ENCODE results near the gene COQ10A. TPM values are rescaled to one million over a fixed set of nuclear protein-coding genes. Genes with fewer than 3 reads are reported as not detected.

COQ10A gene
- total RNA-seq = 7.1 and 7.3 TPM in 2 replicates

DNA sequence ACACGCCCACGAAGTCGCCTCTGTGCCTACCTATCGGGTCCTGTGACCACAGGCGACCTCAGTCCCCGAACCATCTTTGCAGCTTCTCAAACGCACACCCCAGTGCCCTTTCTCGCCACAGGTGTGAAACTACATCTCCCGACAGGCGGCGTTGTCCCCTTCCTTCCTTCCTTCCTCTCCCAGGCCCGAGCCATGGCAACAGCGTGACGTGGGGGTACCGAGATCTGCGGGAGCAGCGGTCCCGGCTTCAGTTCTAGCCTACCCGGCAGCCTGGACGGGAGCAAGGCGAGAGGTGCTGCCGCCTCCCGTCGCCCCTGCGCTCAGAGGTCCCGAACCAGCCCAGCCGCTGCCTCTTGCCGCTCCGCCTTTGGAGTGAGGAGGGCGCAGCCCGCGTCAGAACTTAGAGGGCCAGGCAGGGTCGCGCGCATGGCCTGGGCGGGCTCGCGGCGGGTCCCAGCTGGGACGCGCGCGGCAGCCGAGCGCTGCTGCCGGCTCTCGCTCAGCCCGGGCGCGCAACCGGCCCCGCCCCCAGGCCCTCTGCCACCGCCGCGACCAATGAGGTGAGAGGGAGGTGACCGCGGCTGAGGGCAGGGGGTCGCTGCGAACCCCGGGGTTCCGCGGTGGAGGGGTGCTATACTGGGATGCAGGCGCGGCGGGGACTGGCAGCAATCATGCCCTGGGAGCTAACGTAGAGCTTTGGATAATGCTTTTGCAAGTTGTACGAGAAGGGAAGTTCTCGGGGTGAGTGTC, at the start of gene COQ10A:
Gene COQ10A (plus strand): TSS at position 250 of the 750 bp plus-strand sequence. CDS start 177 bp downstream, at position 427.

DNA sequence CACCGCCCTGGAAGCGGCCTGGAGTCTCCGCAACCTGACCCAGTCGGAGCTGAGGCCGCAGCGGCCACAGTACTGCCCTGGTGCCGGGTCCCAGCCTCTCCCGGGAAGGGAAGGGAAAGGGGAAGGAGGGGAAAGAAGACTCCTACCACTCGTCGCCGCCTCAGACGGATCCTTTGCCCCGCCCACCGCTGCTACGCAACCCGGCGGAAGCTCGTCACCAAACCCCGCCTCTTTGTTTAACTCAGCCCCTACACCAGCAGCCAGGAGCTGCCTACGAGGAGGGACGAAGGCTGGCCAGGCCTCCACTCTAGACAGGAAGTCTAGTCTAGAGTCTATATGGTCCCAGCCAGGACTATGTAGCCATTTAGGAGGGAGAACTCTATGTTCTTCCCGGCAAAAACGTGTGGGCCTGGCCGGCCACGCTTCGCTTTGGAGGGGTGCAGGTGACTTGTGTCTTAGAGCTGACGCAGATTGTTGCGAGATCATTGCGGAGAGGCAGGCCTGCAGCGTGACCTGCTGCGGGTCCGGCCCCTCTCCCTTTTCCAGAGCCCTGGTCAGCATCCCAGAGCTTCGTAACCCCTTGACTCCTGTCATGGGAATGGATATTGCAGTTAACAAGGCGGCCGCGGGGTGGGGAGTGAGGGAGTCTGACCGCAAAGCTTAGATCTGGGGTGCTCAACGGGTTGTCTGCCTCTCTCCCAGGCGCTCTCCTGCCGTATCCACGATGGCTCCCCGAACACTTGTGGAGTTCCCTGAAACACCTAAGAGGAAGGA, 44.8 kb upstream of the COQ10A start, which contains the start of gene RNF41:
Gene RNF41 (minus strand): TSS at position 166 of the 774 bp plus-strand sequence. CDS start 7,875 bp downstream, outside the sequence.

GRCh38 chr12:56224102-56224701, 42.5 kb upstream of the COQ10A start, which contains the start of gene NABP2:
NABP2 (plus strand) TSS chr12:56224342; CDS start chr12:56224857, 515 bp downstream.

GRCh38 chr12:56229916-56230431, 36.8 kb upstream of the COQ10A start, which contains the start of gene SLC39A5:
SLC39A5 (plus strand) TSS chr12:56230051; CDS start chr12:56231275, 1,224 bp downstream.

GRCh38 chr12:56258068-56258819, 8.5 kb upstream of the COQ10A start, which contains the start of gene ANKRD52:
ANKRD52 (minus strand) TSS chr12:56258384; CDS start chr12:56258269, 115 bp downstream.

GRCh38 chr12:56299853-56300643, 33.3 kb downstream of the COQ10A start, which contains the start of gene CS:
CS (minus strand) TSS chr12:56300330; CDS start chr12:56300201, 129 bp downstream.

DNA sequence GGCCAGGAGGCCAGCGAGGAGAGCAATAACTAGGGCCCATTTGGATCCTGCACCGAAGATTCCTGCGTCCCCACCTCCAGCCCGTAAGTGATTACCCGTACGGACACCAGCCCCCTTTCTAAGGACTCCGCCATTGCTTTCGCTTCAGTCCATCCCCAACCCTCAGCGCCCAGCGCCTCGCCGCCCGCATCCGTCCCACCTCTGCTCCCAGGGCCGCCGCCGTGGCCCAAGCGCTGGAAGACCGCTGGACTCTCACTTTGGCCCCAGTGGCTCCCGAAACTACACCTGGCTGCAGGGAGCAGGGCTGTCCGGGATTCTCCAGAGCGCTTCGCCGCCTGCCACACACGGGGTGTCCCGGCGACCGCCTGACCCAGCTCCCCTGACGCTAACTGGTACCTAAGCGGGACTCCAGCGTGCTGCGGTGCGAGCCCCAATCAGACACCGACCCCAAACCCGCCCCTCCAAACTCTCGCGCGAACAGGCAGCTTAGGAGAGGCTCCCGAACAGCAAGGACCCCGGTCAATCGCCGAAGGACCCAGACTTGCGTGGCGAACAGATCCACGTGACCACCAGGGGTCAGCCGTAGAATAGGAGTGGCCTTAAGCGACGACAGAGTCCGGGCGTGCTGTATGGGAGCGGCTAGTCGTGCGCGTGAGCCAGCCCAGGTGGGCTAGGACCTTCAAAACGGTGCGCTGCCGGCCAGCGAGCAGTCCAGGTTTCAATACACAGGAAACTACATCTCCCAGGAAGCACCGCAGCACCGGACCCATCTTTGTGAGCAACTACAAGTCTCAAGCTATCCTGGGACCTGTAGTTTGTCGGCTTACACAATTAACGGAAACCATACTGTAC, 49.1 kb downstream of the COQ10A start, which contains the start of gene CNPY2:
Gene CNPY2 (minus strand): TSS at position 367 of the 852 bp plus-strand sequence. CDS start 771 bp downstream, outside the sequence.

Other genes with a start within 250 kb of the COQ10A start
- gene IKZF4, start 245.9 kb upstream of the COQ10A start, total RNA-seq = 1.2 and 4.4 TPM in 2 replicates
- 2,167 and 2,638 TPM in 2 replicates for gene RPS26, start 225.0 kb upstream of the COQ10A start, total RNA-seq
- 0.17 and 0.45 TPM in 2 replicates for gene ERBB3, start 186.8 kb upstream of the COQ10A start, total RNA-seq
- 212 and 232 TPM in 2 replicates for gene PA2G4, start 162.4 kb upstream of the COQ10A start, total RNA-seq
- gene RPL41, start 150.3 kb upstream of the COQ10A start, total RNA-seq = 2,695 and 3,059 TPM in 2 replicates
- gene ZC3H10, start 148.7 kb upstream of the COQ10A start, total RNA-seq = 3.3 and 4.4 TPM in 2 replicates
- gene ESYT1, start 138.7 kb upstream of the COQ10A start, total RNA-seq = 249 and 252 TPM in 2 replicates
- gene MYL6B, start 114.4 kb upstream of the COQ10A start, total RNA-seq = 101 and 114 TPM in 2 replicates
- 2,547 and 2,551 TPM in 2 replicates for gene MYL6, start 108.6 kb upstream of the COQ10A start, total RNA-seq
- 32.6 and 33.3 TPM in 2 replicates for gene SMARCC2, start 77.5 kb upstream of the COQ10A start, total RNA-seq
- gene RNF41, start 45.0 kb upstream of the COQ10A start, total RNA-seq = 56.3 and 58.7 TPM in 2 replicates
- gene NABP2, start 42.6 kb upstream of the COQ10A start, total RNA-seq = 53.5 and 63.5 TPM in 2 replicates
- 0.15 TPM in 1 of 2 replicates, not detected in the other for gene SLC39A5, start 36.9 kb upstream of the COQ10A start, total RNA-seq
- 10.9 and 15.1 TPM in 2 replicates for gene ANKRD52, start 8.6 kb upstream of the COQ10A start, total RNA-seq
- 123 and 126 TPM in 2 replicates for gene CS, start 33.4 kb downstream of the COQ10A start, total RNA-seq
- 63.4 and 79.1 TPM in 2 replicates for gene CNPY2, start 49.0 kb downstream of the COQ10A start, total RNA-seq
- 14.6 TPM in 2 replicates for gene PAN2, start 67.1 kb downstream of the COQ10A start, total RNA-seq
- 0.15 TPM in 1 of 2 replicates, not detected in the other for gene IL23A, start 71.9 kb downstream of the COQ10A start, total RNA-seq
- gene STAT2, start 93.2 kb downstream of the COQ10A start, total RNA-seq = 78.0 and 79.9 TPM in 2 replicates
- gene APOF, start 95.9 kb downstream of the COQ10A start, total RNA-seq = not detected in 2 replicates
- 22.7 and 24.5 TPM in 2 replicates for gene TIMELESS, start 182.5 kb downstream of the COQ10A start, total RNA-seq
- not detected in 2 replicates for gene MIP, start 187.7 kb downstream of the COQ10A start, total RNA-seq
- gene SPRYD4, start 201.6 kb downstream of the COQ10A start, total RNA-seq = 1.2 and 1.3 TPM in 2 replicates
- under 0.01 TPM in 2 replicates for gene GLS2, start 221.2 kb downstream of the COQ10A start, total RNA-seq